A549 (cell line): ENCODE measurements around the gene UVSSA. TPM values are rescaled to one million over a fixed set of nuclear protein-coding genes. Genes with fewer than 3 reads are reported as not detected.

ENCODE experiments used
- ATAC-seq, 2 experiments: fragments of 200-7000 bp in 1 of 2; fragments of >200 bp in 1 of 2; cut with Nextera tagmentation in 1 of 2; cut with Tn5 transposase in 1 of 2; 3 replicates each; pipeline versions ENCODE4 v1.8.0 to v1.9.1; 2018 to 2020; ENCODE audit warnings: mild to moderate bottlenecking in 1 of 2, moderate library complexity in 1 of 2
- CTCF ChIA-PET: fragments of 300-600 bp; sonication (Branson Sonifier 250); formaldehyde crosslinking; extraction: SDS; loops from one replicate; lab custom pipeline; 2021; ENCODE audit warnings: antibody characterized with exemption, inconsistent platforms; lab: Yijun Ruan, JAX
- POLR2A ChIA-PET: fragments of 350-600 bp; formaldehyde crosslinking; extraction: SDS; loops from one replicate; lab custom pipeline; 2021; ENCODE audit warnings: antibody characterized with exemption, inconsistent platforms; lab: Yijun Ruan, JAX
- DNase-seq, 2 experiments: peaks; one replicate each; pipeline versions ENCODE4 v3.0.0 to v3.0.0-alpha.2; 2011 to 2016; ENCODE audit warnings: low read depth in 1 of 2, low spot score in 1 of 2
- FAIRE-seq: peaks from 2 replicates; lab custom pipeline; 2011; peaks lifted over from hg19 to GRCh38; lab: Jason Lieb, UNC
- H3K27ac ChIP-seq, 2 experiments: fragments of >200 bp; sonication (Bioruptor Twin); formaldehyde crosslinking; 3 replicates each; pipeline ENCODE4 v1.5.1; 2016 to 2017
- H3K4me1 ChIP-seq: fragments of >200 bp; sonication (Bioruptor Twin); formaldehyde crosslinking; 3 replicates; pipeline ENCODE4 v1.6.1; 2016
- H3K4me2 ChIP-seq: fragments of >200 bp; sonication (Bioruptor Twin); formaldehyde crosslinking; 3 replicates; pipeline ENCODE4 v1.6.1; 2016
- H3K4me3 ChIP-seq: fragments of >200 bp; sonication (Bioruptor Twin); formaldehyde crosslinking; 3 replicates; pipeline ENCODE4 v1.5.1; 2016
- H3K9me3 ChIP-seq: fragments of >200 bp; sonication (Bioruptor Twin); formaldehyde crosslinking; 3 replicates; pipeline ENCODE4 v1.6.1; 2016
- CBX8 ChIP-seq: fragments of 200-600 bp; sonication (generic); IDR thresholded peaks from 2 replicates; pipeline ENCODE4 v1.6.1; 2016
- CHD2 ChIP-seq: fragments of 150-350 bp; IDR thresholded peaks from 2 replicates; pipeline ENCODE4 v1.6.1; 2014; ENCODE audit warnings: low read length; ENCODE audit not compliant: partially characterized antibody
- CHD4 ChIP-seq: fragments of 200-600 bp; sonication (generic); IDR thresholded peaks from 2 replicates; pipeline ENCODE4 v1.6.1; 2016; ENCODE audit warnings: antibody characterized with exemption, mild to moderate bottlenecking, borderline replicate concordance
- EHF ChIP-seq: fragments of 250-450 bp; sonication (Bioruptor Pico); IDR thresholded peaks from 2 replicates; pipeline ENCODE4 v1.5.0; 2020; ENCODE audit warnings: mild to moderate bottlenecking
- EP300 ChIP-seq, 2 experiments: fragments of >200 bp; sonication (Bioruptor Twin); formaldehyde crosslinking; IDR thresholded peaks; 2 replicates in 1 of 2; 3 replicates in 1 of 2; pipeline ENCODE4 v1.6.1; 2016 to 2017
- HEYL ChIP-seq: fragments of 250-450 bp; sonication (Bioruptor Pico); IDR thresholded peaks from 2 replicates; pipeline ENCODE4 v1.8.0; 2021; ENCODE audit warnings: mild to moderate bottlenecking, moderate library complexity
- JUN ChIP-seq, 2 experiments: fragments of >200 bp; sonication (Bioruptor Twin); formaldehyde crosslinking; IDR thresholded peaks; 2 replicates in 1 of 2; 3 replicates in 1 of 2; pipeline ENCODE4 v1.6.1; 2016 to 2017
- NR3C1 ChIP-seq: fragments of >200 bp; sonication (Bioruptor Twin); formaldehyde crosslinking; IDR thresholded peaks from 3 replicates; pipeline ENCODE4 v1.6.1; 2017
- POLR2A ChIP-seq: IDR thresholded peaks from 2 replicates; pipeline ENCODE4 v1.6.1; 2012; ENCODE audit warnings: mild to moderate bottlenecking, low read length
- RAD21 ChIP-seq, 2 experiments: fragments of >200 bp in 1 of 2; sonication (Bioruptor Twin) in 1 of 2; formaldehyde crosslinking in 1 of 2; IDR thresholded peaks in 1 of 2; conservative IDR thresholded peaks in 1 of 2; 2 replicates in 1 of 2; 3 replicates in 1 of 2; pipeline ENCODE4 v1.6.1; 2012 to 2018; ENCODE audit warnings: inconsistent platforms in 1 of 2
- SMC3 ChIP-seq: fragments of >200 bp; sonication (Bioruptor Twin); formaldehyde crosslinking; IDR thresholded peaks from 3 replicates; pipeline ENCODE4 v1.6.1; 2018; ENCODE audit warnings: inconsistent platforms
- ZFP36 ChIP-seq: fragments of 450-650 bp; IDR thresholded peaks from 2 replicates; pipeline ENCODE4 v1.6.1; 2014; ENCODE audit warnings: borderline replicate concordance; ENCODE audit not compliant: partially characterized antibody
- WGBS: methylation state at CpG from one replicate; pipeline ENCODE4 v1.1.6; 2017; ENCODE audit errors: missing lambda C conversion rate; 5-methylcytosine and 5-hydroxymethylcytosine counted together
- polyA plus RNA-seq, 4 experiments: library from polyadenylated mRNA; depleted of rRNA in 3 of 4; stranded (reverse); fragments of >200 nt; fragmentation: RNase III in 1 of 4; extraction: RNeasy Plus Mini Kit Qiagen cat#74134 plus additional on column Dnase treatment in 1 of 4; gene quantifications; 2 replicates in 3 of 4; 3 replicates in 1 of 4; pipeline ENCODE4 v1.2.3, GENCODE V29; 2011 to 2017
- TF ChIP-seq, protein P1 (sequence below): fragments of >200 bp; sonication (Bioruptor Twin); formaldehyde crosslinking; IDR thresholded peaks from 2 replicates; pipeline ENCODE4 v1.6.1; 2016
- TF ChIP-seq, protein P2 (sequence below): fragments of >200 bp; sonication (Bioruptor Twin); formaldehyde crosslinking; IDR thresholded peaks from 3 replicates; pipeline ENCODE4 v1.5.1; 2016
- TF ChIP-seq, protein P3 (sequence below): fragments of 200-600 bp; sonication (generic); IDR thresholded peaks from 2 replicates; pipeline ENCODE4 v1.6.1; 2016; ENCODE audit warnings: antibody characterized with exemption, mild to moderate bottlenecking, moderate library complexity
- TF ChIP-seq, protein P4 (sequence below): fragments of 450-650 bp; IDR thresholded peaks from 2 replicates; pipeline ENCODE4 v1.6.1; 2014; ENCODE audit warnings: antibody characterized with exemption
- TF ChIP-seq, protein P5 (sequence below): fragments of >200 bp; sonication (Bioruptor Twin); formaldehyde crosslinking; IDR thresholded peaks from 3 replicates; pipeline ENCODE4 v1.6.1; 2016
- TF ChIP-seq, protein P6 (sequence below): IDR thresholded peaks from 2 replicates; pipeline ENCODE4 v1.6.1; 2012

Gene UVSSA
- polyA plus RNA-seq, 2 of the 4 experiments (the other 2 are of a cell fraction): 4.5 to 6.9 TPM

DNA sequence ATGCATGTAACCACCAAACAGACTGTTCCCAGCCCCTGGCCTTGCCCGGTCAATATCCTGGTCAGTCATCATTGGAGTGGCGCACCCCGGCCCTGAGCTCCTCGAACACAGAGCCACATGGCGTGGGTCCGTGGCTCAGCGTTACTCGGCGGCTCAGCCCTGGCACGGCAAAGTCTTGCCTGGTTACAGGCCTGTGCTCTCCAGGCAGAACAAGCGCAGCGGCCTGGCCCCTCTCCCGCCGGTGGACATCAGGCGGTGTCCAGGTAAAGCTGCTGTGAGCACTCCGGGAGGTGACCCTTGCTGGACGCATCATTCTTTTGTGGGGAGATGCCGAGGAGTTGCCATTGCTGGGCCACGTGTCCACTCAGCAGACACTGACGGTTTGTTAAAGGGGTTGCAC lies 6.1 kb upstream of the UVSSA start (continued):
- TF ChIP-seq, protein P1, sequence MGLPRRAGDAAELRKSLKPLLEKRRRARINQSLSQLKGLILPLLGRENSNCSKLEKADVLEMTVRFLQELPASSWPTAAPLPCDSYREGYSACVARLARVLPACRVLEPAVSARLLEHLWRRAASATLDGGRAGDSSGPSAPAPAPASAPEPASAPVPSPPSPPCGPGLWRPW: no peak
- no peak for TF ChIP-seq EP300 (IDR thresholded peaks at IDR 0.05)
- TF ChIP-seq EHF: no peak
- TF ChIP-seq CHD2: no peak
- TF ChIP-seq SMC3: no peak

DNA sequence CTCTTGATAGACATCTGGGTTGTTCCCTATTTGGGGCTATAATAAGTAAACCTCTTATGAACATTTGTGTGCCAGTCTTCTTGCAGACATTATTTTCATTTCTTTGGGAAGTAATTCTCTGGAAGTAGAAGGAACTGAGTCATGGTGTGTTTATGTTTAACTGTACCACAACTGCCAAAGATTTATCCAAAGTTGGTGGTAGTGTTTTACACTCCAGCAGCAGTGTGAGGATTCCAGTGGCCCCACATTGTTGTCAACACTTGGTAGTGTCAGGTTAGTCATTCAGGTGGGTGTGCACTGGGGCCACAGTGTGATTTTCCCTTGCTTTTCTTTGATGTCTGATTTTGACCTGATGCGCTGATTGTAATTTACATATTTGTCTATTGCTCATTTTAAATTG lies 5.0 kb upstream of the UVSSA start:
- TF ChIP-seq, protein P2, sequence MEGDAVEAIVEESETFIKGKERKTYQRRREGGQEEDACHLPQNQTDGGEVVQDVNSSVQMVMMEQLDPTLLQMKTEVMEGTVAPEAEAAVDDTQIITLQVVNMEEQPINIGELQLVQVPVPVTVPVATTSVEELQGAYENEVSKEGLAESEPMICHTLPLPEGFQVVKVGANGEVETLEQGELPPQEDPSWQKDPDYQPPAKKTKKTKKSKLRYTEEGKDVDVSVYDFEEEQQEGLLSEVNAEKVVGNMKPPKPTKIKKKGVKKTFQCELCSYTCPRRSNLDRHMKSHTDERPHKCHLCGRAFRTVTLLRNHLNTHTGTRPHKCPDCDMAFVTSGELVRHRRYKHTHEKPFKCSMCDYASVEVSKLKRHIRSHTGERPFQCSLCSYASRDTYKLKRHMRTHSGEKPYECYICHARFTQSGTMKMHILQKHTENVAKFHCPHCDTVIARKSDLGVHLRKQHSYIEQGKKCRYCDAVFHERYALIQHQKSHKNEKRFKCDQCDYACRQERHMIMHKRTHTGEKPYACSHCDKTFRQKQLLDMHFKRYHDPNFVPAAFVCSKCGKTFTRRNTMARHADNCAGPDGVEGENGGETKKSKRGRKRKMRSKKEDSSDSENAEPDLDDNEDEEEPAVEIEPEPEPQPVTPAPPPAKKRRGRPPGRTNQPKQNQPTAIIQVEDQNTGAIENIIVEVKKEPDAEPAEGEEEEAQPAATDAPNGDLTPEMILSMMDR: no peak
- TF ChIP-seq RAD21 (conservative IDR thresholded peaks at IDR 0.05 in 1 of 2, IDR thresholded peaks at IDR 0.05 in 1 of 2) (no peak), POLR2A (no peak), ZFP36 (peak; percentile 9), NR3C1 (no peak)
- TF ChIP-seq, protein P3, sequence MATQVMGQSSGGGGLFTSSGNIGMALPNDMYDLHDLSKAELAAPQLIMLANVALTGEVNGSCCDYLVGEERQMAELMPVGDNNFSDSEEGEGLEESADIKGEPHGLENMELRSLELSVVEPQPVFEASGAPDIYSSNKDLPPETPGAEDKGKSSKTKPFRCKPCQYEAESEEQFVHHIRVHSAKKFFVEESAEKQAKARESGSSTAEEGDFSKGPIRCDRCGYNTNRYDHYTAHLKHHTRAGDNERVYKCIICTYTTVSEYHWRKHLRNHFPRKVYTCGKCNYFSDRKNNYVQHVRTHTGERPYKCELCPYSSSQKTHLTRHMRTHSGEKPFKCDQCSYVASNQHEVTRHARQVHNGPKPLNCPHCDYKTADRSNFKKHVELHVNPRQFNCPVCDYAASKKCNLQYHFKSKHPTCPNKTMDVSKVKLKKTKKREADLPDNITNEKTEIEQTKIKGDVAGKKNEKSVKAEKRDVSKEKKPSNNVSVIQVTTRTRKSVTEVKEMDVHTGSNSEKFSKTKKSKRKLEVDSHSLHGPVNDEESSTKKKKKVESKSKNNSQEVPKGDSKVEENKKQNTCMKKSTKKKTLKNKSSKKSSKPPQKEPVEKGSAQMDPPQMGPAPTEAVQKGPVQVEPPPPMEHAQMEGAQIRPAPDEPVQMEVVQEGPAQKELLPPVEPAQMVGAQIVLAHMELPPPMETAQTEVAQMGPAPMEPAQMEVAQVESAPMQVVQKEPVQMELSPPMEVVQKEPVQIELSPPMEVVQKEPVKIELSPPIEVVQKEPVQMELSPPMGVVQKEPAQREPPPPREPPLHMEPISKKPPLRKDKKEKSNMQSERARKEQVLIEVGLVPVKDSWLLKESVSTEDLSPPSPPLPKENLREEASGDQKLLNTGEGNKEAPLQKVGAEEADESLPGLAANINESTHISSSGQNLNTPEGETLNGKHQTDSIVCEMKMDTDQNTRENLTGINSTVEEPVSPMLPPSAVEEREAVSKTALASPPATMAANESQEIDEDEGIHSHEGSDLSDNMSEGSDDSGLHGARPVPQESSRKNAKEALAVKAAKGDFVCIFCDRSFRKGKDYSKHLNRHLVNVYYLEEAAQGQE: no peak
- TF ChIP-seq, protein P4, sequence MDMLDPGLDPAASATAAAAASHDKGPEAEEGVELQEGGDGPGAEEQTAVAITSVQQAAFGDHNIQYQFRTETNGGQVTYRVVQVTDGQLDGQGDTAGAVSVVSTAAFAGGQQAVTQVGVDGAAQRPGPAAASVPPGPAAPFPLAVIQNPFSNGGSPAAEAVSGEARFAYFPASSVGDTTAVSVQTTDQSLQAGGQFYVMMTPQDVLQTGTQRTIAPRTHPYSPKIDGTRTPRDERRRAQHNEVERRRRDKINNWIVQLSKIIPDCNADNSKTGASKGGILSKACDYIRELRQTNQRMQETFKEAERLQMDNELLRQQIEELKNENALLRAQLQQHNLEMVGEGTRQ: no peak
- TF ChIP-seq, protein P5, sequence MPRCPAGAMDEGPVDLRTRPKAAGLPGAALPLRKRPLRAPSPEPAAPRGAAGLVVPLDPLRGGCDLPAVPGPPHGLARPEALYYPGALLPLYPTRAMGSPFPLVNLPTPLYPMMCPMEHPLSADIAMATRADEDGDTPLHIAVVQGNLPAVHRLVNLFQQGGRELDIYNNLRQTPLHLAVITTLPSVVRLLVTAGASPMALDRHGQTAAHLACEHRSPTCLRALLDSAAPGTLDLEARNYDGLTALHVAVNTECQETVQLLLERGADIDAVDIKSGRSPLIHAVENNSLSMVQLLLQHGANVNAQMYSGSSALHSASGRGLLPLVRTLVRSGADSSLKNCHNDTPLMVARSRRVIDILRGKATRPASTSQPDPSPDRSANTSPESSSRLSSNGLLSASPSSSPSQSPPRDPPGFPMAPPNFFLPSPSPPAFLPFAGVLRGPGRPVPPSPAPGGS: no peak
- ChIA-PET CTCF (no interaction called here), POLR2A (no interaction called here)
- Histone ChIP-seq H3K9me3 (no peaks in the 10 kb centered on the region), H3K27ac (no peak overlapping the region), H3K4me3 (no peak overlapping the region), H3K4me1 (no peaks in the 10 kb centered on the region; the same call in 2 of the 3 replicates), H3K4me2 (no peak overlapping the region)
- no peak for FAIRE-seq
- no peak for ATAC-seq
- DNase-seq: no peak
- WGBS: 95% methylated on average over 1 of the region's 1 CpG

DNA sequence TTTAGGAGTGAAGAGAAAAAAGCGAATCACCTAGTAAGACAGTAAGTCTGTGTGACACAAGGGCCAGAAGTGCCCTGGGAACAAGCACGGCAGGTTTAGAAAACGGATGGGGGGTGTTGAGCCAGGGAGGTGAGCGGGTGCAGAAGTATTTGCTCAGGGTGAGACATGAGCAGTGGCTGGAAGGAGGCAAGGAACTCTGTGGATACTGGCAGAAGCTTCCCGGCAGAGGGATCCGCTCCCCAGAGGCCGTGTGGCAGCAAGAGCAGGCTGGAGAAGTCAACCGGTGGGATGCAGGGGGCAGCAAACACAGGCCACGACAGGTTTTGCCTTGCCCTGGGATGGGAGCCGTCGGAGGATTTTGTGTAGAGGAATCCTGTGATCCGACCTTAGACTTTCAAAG lies 2.3 kb upstream of the UVSSA start:
- WGBS: 80% methylated on average over 11 of the region's 12 CpGs
- no peaks in the 10 kb centered on the region for H3K9me3 ChIP-seq
- peaks cover 8% of the 10 kb centered on the region; the same call in 1 of the 3 replicates for H3K4me1 ChIP-seq
- DNase-seq: no peak
- no peak for ATAC-seq
- FAIRE-seq: no peak
- H3K4me3 ChIP-seq: no peak overlapping the region
- ChIA-PET CTCF (no interaction called here), POLR2A (no interaction called here)
- TF ChIP-seq CBX8: no peak
- TF ChIP-seq, protein P6, sequence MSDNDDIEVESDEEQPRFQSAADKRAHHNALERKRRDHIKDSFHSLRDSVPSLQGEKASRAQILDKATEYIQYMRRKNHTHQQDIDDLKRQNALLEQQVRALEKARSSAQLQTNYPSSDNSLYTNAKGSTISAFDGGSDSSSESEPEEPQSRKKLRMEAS: no peak
- no peak for TF ChIP-seq JUN (IDR thresholded peaks at IDR 0.05)
- TF ChIP-seq HEYL (CRISPR knock-in tag): no peak
- TF ChIP-seq, protein P1: no peak
- TF ChIP-seq CHD4: no peak
- no peak overlapping the region for H3K4me2 ChIP-seq
- peak overlapping the region in 1 of 2 experiments; percentile 99; a peak in 2 of 6 replicates for H3K27ac ChIP-seq
